Naive thymus-derived CD4-positive, alpha-beta T cell (primary cell): ENCODE results near the gene PTDSS2. TPM values are rescaled to one million over a fixed set of nuclear protein-coding genes. Genes with fewer than 3 reads are reported as not detected.

Experiments
- ATAC-seq: fragments of 150-1000 bp; cut with Tn5 transposase; 2 replicates; pipeline ENCODE4 v1.10.0; 2021; ENCODE audit warnings: mild to moderate bottlenecking, moderate library complexity
- CTCF ChIA-PET: fragments of 350-600 bp; sonication (Branson Sonifier 250); formaldehyde crosslinking; loops from one replicate; lab custom pipeline; 2021; ENCODE audit warnings: antibody characterized with exemption; lab: Charles Lee
- POLR2A ChIA-PET: fragments of 350-600 bp; sonication (Branson Sonifier 250); formaldehyde crosslinking; loops from one replicate; lab custom pipeline; 2021; ENCODE audit warnings: antibody characterized with exemption, inconsistent platforms; lab: Charles Lee
- DNase-seq, 9 donors: peaks; one replicate each; pipeline versions ENCODE4 v3.0.0 to v3.0.0-alpha.2; 2020 to 2022; ENCODE audit warnings: mixed read lengths in 1 of 9
- H3K27ac ChIP-seq: one replicate; pipeline ENCODE4 v1.7.0; 2013; ENCODE audit warnings: mild to moderate bottlenecking, low read depth, low read length, moderate library complexity
- H3K27me3 ChIP-seq, 2 donors: one replicate each; pipeline ENCODE4 v1.7.0; 2013; ENCODE audit warnings: low read length in 2 of 2, mild to moderate bottlenecking in 2 of 2, moderate library complexity in 2 of 2; ENCODE audit not compliant: control insufficient read depth in 2 of 2, insufficient read depth in 2 of 2
- H3K36me3 ChIP-seq, 3 experiments: 1 replicate in 2 of 3; 2 replicates in 1 of 3; pipeline ENCODE4 v1.7.0; 2013; ENCODE audit warnings: low read length in 3 of 3, mild to moderate bottlenecking in 3 of 3, moderate library complexity in 1 of 3; ENCODE audit not compliant: insufficient read depth in 3 of 3, control insufficient read depth in 2 of 3
- H3K4me1 ChIP-seq, 2 donors: one replicate each; pipeline ENCODE4 v1.7.0; 2013; ENCODE audit warnings: low read length in 2 of 2, mild to moderate bottlenecking in 2 of 2, moderate library complexity in 1 of 2; ENCODE audit not compliant: control insufficient read depth in 2 of 2, insufficient read depth in 2 of 2
- H3K4me3 ChIP-seq: 2 replicates; pipeline ENCODE4 v1.7.0; 2013; ENCODE audit warnings: mild to moderate bottlenecking, low read length
- H3K9me3 ChIP-seq, 3 experiments: 1 replicate in 2 of 3; 2 replicates in 1 of 3; pipeline ENCODE4 v1.7.0; 2013; ENCODE audit warnings: low read length in 3 of 3; ENCODE audit not compliant: control insufficient read depth in 2 of 3
- H3K27ac Mint-ChIP-seq, 9 donors: one replicate each; pipeline ENCODE4 v1.8.0; 2020 to 2022; ENCODE audit warnings: mixed read lengths in 9 of 9, mild to moderate bottlenecking in 8 of 9, moderate library complexity in 5 of 9, inconsistent platforms in 2 of 9
- H3K27me3 Mint-ChIP-seq, 5 donors: one replicate each; pipeline ENCODE4 v1.8.0; 2021 to 2022; ENCODE audit warnings: mixed read lengths in 5 of 5, mild to moderate bottlenecking in 1 of 5
- H3K36me3 Mint-ChIP-seq, 5 donors: one replicate each; pipeline ENCODE4 v1.8.0; 2020 to 2022; ENCODE audit warnings: mixed read lengths in 5 of 5, mild to moderate bottlenecking in 3 of 5, inconsistent platforms in 1 of 5
- H3K4me1 Mint-ChIP-seq, 7 donors: one replicate each; pipeline ENCODE4 v1.8.0; 2020 to 2022; ENCODE audit warnings: mixed read lengths in 7 of 7, mild to moderate bottlenecking in 3 of 7, inconsistent platforms in 1 of 7
- H3K4me3 Mint-ChIP-seq, 10 donors: one replicate each; pipeline ENCODE4 v1.8.0; 2020 to 2022; ENCODE audit warnings: mild to moderate bottlenecking in 10 of 10, mixed read lengths in 10 of 10, moderate library complexity in 6 of 10, inconsistent platforms in 2 of 10
- H3K9me3 Mint-ChIP-seq, 11 donors: one replicate each; pipeline ENCODE4 v1.8.0; 2020 to 2022; ENCODE audit warnings: mixed read lengths in 11 of 11, mild to moderate bottlenecking in 4 of 11, inconsistent platforms in 1 of 11, moderate library complexity in 1 of 11
- intact Hi-C, 2 donors: fragments of 100-400 bp; cut with micrococcal nuclease; formaldehyde crosslinking; loops; one replicate each; pipeline ENCODE4 v1.15.1; 2023
- polyA plus RNA-seq, 2 donors: library from polyadenylated mRNA; unstranded; fragments of 300-500 nt; fragmentation: Illumina TruSeq; gene quantifications; one replicate each; pipeline ENCODE4 v1.2.3, GENCODE V29; 2021
- total RNA-seq, 6 experiments: library from RNA in 5 of 6; stranded (reverse) in 5 of 6; gene quantifications; 1 replicate in 5 of 6; 2 replicates in 1 of 6; pipeline ENCODE4 v1.2.3 and lab custom pipeline; 2021 to 2026

PTDSS2 gene
- total and polyA plus RNA-seq, 7 experiments from 2014 or later, result 9.0 to 27.7 (median 19.4) TPM

- Mint-ChIP-seq H3K27me3 (no peaks in the 10 kb centered on the region), H3K4me3 (peak overlapping the region; percentile 48 to 100 (median 96)), H3K36me3 (peaks cover 0 to 11% (median 0%) of the 10 kb centered on the region in 5 donors), H3K4me1 (peaks cover 10 to 37% (median 17%) of the 10 kb centered on the region in 7 donors), H3K9me3 (peaks cover 0 to 2% (median 0%) of the 10 kb centered on the region in 11 donors), H3K27ac (peak overlapping the region in 4 of 9 donors; percentile 68 to 78 (median 70))
- H3K36me3 ChIP-seq, result no peaks in the 10 kb centered on the region
- intact Hi-C loops, result loop anchor here (5.0 to 10.0 kb wide), 4 partner anchors 105 to 378 kb away; partner anchors contain the start of genes CEND1 (in 1 of the 2), DEAF1 (in 1 of the 2), IFITM1 (in 1 of the 2) and IFITM2 (in 1 of the 2)
- H3K4me1 ChIP-seq, result peaks cover 11 to 21% of the 10 kb centered on the region in 2 donors
- no peaks in the 10 kb centered on the region for H3K27me3 ChIP-seq
- ATAC-seq, result peak; percentile 38
- POLR2A ChIA-PET, result interaction anchor here (0.6 to 5.2 kb wide), 16 partner anchors 9 to 389 kb away, joined by 3 to 93 read pairs (median 4); partner anchors contain the start of genes ANO9, BET1L, PTDSS2 and RIC8A
- H3K27ac ChIP-seq, result peak overlapping the region; percentile 75
- CTCF ChIA-PET, result interaction anchor here (0.9 to 3.2 kb wide), 3 partner anchors 10 to 49 kb away, joined by 7 to 16 read pairs (median 8); partner anchors contain the start of gene PTDSS2
- DNase-seq, result peak; percentile 34 to 71 (median 47)
- peak overlapping the region; percentile 92 for H3K4me3 ChIP-seq
- H3K9me3 ChIP-seq, result no peaks in the 10 kb centered on the region
Observed at GRCh38 chr11:416757-417621, 33.1 kb upstream of the PTDSS2 start.

GRCh38 chr11:417652-418342 lies 32.3 kb upstream of the PTDSS2 start:
- Histone ChIP-seq H3K27me3 (no peaks in the 10 kb centered on the region), H3K4me3 (no peak overlapping the region), H3K36me3 (no peaks in the 10 kb centered on the region), H3K4me1 (peaks cover 10 to 19% of the 10 kb centered on the region in 2 donors), H3K9me3 (no peaks in the 10 kb centered on the region), H3K27ac (peak overlapping the region; percentile 75)
- Mint-ChIP-seq H3K4me1 (peaks cover 10 to 37% (median 17%) of the 10 kb centered on the region in 7 donors), H3K36me3 (peaks cover 0 to 11% (median 0%) of the 10 kb centered on the region in 5 donors), H3K4me3 (peak overlapping the region; percentile 37 to 100 (median 69)), H3K9me3 (peaks cover 0 to 2% (median 0%) of the 10 kb centered on the region in 11 donors), H3K27ac (peak overlapping the region; percentile 14 to 86 (median 74)), H3K27me3 (no peaks in the 10 kb centered on the region)
- ChIA-PET CTCF (interaction anchor here (3.2 kb wide), 1 partner anchor 31 kb away, joined by 16 read pairs; the partner anchor contains the start of gene PTDSS2), POLR2A (interaction anchor here (0.6 to 2.6 kb wide), 8 partner anchors 8 to 278 kb away, joined by 3 to 29 read pairs (median 4); partner anchors contain the start of genes ANO9, RNH1 and TMEM80)
- ATAC-seq, result no peak
- peak in 1 of 9 donors; percentile 21 for DNase-seq
- intact Hi-C loops, result loop anchor here (5.0 to 10.0 kb wide), 4 partner anchors 105 to 377 kb away; partner anchors contain the start of genes CEND1 (in 1 of the 2), DEAF1 (in 1 of the 2), IFITM1 (in 1 of the 2) and IFITM2 (in 1 of the 2)

- ATAC-seq (no peak), DNase-seq (peak in 2 of 9 donors; percentile 7 to 9)
- Histone ChIP-seq H3K4me1 (peaks cover 3 to 13% of the 10 kb centered on the region in 2 donors), H3K36me3 (no peaks in the 10 kb centered on the region), H3K4me3 (no peak overlapping the region), H3K27ac (no peak overlapping the region), H3K9me3 (no peaks in the 10 kb centered on the region), H3K27me3 (no peaks in the 10 kb centered on the region)
- ChIA-PET POLR2A (interaction anchor here (0.7 to 2.6 kb wide), 3 partner anchors 12 to 88 kb away, joined by 3 to 17 read pairs (median 4); partner anchors contain the start of gene RNH1), CTCF (no interaction called here)
- Mint-ChIP-seq H3K4me1 (peaks cover 5 to 30% (median 10%) of the 10 kb centered on the region in 7 donors), H3K27ac (peak overlapping the region; percentile 38 to 71 (median 56)), H3K9me3 (peaks cover 0 to 2% (median 0%) of the 10 kb centered on the region in 11 donors), H3K36me3 (peaks cover 0 to 7% (median 0%) of the 10 kb centered on the region in 5 donors), H3K27me3 (no peaks in the 10 kb centered on the region), H3K4me3 (peak overlapping the region in 3 of 10 donors; percentile 18 to 65 (median 25))
- intact Hi-C loops, result loop anchor here (5.0 to 10.0 kb wide), 4 partner anchors 106 to 376 kb away; partner anchors contain the start of genes CEND1 (in 1 of the 2), DEAF1 (in 1 of the 2), IFITM1 (in 1 of the 2) and IFITM2 (in 1 of the 2)
Observed at GRCh38 chr11:418343-419247, 31.5 kb upstream of the PTDSS2 start.

GRCh38 chr11:419248-420005 lies 30.7 kb upstream of the PTDSS2 start:
- H3K9me3 ChIP-seq, result no peaks in the 10 kb centered on the region
- peaks cover 3 to 13% of the 10 kb centered on the region in 2 donors for H3K4me1 ChIP-seq
- intact Hi-C loops, result loop anchor here (5.0 to 10.0 kb wide), 4 partner anchors 107 to 375 kb away; partner anchors contain the start of genes CEND1 (in 1 of the 2), DEAF1 (in 1 of the 2), IFITM1 (in 1 of the 2) and IFITM2 (in 1 of the 2)
- POLR2A ChIA-PET, result no interaction called here
- ATAC-seq (no peak), DNase-seq (peak in 1 of 9 donors; percentile 7)
- Mint-ChIP-seq H3K27ac (peak overlapping the region in 2 of 9 donors; percentile 41 to 56), H3K4me3 (no peak overlapping the region), H3K36me3 (peaks cover 2 to 9% (median 7%) of the 10 kb centered on the region in 5 donors), H3K4me1 (peaks cover 4 to 27% (median 7%) of the 10 kb centered on the region in 7 donors), H3K9me3 (peaks cover 0 to 2% (median 0%) of the 10 kb centered on the region in 11 donors), H3K27me3 (no peaks in the 10 kb centered on the region)
- no peak overlapping the region for H3K27ac ChIP-seq
- no peaks in the 10 kb centered on the region for H3K27me3 ChIP-seq
- CTCF ChIA-PET, result no interaction called here
- H3K4me3 ChIP-seq, result no peak overlapping the region
- no peaks in the 10 kb centered on the region for H3K36me3 ChIP-seq
